Stimulated activated CD4-positive, alpha-beta T cell treated with anti-CD3 and anti-CD28 coated beads, Interleukin-4, amount 100 ng/mL, for 4 hours (primary cell): ENCODE data around the gene SLC19A1.

Source experiments
- DNase-seq, 2 experiments: peaks; one replicate each; pipeline ENCODE4 v3.0.0-alpha.2; 2020

Gene SLC19A1

DNA sequence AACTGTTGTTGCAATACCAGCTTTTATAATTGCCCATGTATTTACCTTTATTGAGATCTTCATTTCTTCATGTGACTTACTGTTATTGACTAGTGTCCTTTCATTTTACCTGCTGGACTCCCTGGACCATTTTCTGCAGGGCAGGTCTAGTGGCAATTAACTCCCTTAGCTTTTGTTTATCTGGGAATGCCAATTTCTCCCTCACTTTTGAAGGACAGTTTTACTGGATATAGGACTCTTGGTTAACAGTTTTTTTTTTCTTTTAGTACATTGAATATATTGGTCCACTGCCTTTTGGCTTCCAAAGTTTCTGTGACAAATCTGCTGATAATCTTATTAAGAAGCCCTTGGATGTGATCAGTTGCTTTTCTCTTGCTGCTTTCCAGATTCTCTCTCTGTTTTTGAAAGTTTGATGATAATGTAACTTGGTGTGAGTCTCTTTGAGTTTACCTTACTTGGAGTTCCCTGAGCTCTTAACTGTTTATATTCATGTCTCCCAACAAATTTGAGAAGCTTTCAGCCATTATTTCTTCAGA lies 80.4 kb downstream of the SLC19A1 start:
- DNase-seq = no peak

GRCh38 chr21:45461369-45461750 lies 80.9 kb downstream of the SLC19A1 start:
- DNase-seq = no peak

DNA sequence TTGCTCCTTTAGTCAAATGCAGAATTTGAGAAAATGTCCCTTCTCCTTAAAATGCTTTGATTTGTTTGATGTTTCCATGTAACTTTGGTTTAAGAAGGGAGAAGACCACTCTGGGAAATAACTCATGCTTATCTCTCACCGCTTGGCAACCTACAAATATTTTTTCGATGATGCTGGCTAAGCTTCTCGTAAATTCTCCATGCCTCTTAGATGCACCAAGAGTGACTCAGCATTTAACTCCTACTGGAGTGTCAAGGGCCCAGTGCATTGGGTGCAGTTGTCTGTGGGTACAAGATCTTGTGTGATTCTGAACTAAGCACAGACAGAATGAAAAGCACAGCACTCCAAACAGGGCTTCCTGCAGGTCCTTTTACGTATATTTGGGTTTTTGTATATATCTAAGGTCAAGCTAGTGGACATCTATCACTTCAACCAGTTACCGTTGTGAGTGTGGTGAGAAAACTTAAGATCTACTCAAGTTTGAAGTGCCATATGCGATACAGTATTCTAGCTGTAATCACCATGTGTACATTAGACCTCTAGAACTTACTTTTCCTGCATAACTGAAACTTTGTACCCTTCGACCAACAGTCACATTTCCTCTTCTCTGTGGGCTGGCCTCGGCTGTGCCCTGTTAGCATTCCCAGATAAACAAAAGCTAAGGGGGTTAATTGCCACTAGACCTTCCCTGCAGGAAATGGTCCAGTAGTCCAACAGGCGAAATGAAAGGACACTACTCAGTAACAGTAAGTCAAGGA lies 81.5 kb downstream of the SLC19A1 start:
- DNase-seq = no peak

- no peak for DNase-seq
These were observed 82.2 kb downstream of the SLC19A1 start for GRCh38 chr21:45460011-45460565.

DNA sequence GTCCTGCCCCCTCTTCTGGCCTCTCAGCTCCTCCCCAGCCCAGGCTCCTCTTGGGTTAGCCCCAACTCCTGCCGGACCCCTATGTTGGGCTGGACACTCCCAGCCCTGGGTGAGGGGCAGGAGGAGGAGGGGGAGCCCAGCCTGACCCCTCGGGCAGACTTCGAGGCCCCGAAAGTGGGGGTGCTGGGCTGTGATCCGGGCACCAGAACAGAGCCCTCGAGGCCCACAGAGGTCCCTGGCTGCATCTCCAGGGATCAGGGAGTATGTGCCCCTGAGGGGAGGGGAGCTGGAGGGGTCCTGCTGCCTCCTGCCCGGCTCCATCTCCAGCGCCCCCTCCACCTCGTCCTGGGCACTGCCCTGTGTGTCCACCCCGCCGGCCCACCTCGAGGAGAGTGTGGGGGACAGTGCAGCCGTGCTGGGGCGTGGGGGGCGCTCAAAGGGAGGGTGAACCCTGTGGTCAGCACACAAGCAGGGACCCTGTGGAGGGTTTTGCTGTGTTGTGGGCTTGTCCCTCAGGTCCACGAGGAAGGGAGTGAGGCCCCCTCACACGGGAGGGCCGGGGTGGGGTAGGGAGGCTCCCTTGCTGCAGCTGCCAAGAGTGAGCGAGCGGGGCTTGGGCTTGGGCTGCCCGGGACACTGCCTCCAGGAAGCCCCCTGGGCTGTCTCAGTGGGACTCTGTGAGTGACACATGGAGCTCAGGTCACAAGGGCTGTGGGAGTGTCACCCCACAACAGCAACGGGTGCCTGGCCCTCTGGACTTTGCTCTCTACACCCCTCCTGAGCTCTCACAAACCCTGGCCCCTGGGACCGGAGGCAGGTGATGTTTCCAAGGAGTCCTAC lies 82.8 kb downstream of the SLC19A1 start:
- no peak for DNase-seq

- DNase-seq = no peak
These were observed 83.7 kb downstream of the SLC19A1 start for GRCh38 chr21:45458281-45459170.

DNA sequence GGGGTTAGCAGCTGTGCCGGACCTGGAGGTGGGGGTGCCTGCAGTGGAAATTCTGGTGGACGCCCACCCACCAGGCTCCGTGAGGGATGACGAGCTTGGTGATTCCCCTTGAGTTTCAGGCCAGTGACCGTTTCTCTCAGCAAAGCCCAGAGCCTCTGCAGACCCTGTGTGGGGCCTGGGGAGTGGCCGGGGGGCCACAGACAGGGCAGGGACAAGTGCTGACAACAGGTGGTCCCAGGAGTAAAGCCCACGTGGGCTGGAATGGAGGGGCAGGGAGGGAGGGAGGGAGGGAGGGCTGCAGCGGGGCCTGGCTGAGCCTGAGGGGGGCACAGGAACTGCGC lies 84.4 kb downstream of the SLC19A1 start:
- no peak for DNase-seq

- no peak for DNase-seq
These were observed 84.9 kb downstream of the SLC19A1 start for GRCh38 chr21:45457161-45457831.

- DNase-seq = no peak
These were observed 85.6 kb downstream of the SLC19A1 start for GRCh38 chr21:45456584-45457160.

GRCh38 chr21:45455674-45456583 lies 86.3 kb downstream of the SLC19A1 start:
- DNase-seq = no peak

DNA sequence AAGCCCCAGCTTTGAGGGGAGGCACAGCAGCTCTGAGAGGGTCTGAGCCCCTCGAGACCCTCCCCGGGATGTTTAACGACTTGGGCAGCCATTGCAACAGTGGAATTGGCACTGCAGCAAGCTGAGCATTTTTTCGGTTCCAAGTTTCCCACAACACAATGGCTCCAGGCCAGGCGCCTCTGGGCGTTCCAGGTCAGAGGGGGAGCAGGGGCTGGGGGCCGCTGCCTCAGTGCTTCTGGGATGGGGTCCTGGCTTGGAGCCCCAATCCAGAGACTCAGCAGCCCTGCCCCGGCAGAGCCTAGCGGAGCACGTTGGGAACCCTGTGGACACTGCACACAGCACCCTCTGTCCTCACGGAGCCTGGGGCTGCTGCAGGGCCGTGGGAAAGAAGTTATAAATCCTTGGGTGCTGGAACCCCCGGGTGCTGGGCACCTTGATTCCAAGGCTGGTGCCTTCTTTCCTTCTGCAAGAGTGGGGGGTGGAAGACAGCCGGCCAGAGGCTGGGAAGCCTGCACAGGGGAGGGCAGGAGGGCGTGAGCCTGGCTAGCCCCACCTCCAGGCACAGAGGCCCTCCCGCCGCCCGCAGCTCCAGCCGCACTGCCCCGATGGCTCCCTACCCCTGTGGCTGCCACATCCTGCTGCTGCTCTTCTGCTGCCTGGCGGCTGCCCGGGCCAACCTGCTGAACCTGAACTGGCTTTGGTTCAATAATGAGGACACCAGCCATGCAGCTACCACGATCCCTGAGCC lies 87.1 kb downstream of the SLC19A1 start:
- DNase-seq = no peak

- no peak for DNase-seq
These were observed 87.9 kb downstream of the SLC19A1 start for GRCh38 chr21:45454060-45454925.

GRCh38 chr21:45453308-45453950 lies 88.8 kb downstream of the SLC19A1 start:
- no peak for DNase-seq

DNA sequence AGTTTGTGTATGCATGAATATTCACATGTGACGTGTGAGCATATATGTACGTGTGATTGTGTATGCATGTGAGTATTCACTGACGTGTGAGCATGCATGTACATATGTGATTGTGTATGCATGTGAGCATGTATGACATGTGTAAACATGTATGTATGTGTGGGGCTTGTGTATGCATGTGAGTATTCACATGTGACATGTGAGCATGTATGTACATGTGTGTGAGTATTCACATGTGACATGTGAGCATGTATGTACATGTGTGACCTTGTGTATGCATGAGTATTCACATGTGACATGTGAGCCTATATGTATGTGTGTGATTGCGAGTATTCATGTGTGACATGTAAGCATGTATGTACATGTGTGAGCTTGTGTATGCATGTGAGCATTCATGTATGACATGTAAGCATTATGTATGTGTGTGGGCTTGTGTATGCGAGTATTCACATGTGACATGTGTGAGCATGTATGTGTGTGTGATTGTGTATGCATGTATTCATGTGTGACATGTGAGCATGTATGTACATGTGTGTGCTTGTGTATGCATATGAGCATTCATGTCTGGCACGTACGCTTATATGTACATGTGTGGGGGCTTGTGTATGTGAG lies 89.4 kb downstream of the SLC19A1 start:
- DNase-seq = no peak

- DNase-seq = no peak
These were observed 90.5 kb downstream of the SLC19A1 start for GRCh38 chr21:45451771-45452182.

- no peak for DNase-seq
These were observed 91.0 kb downstream of the SLC19A1 start for GRCh38 chr21:45451091-45451740.

DNA sequence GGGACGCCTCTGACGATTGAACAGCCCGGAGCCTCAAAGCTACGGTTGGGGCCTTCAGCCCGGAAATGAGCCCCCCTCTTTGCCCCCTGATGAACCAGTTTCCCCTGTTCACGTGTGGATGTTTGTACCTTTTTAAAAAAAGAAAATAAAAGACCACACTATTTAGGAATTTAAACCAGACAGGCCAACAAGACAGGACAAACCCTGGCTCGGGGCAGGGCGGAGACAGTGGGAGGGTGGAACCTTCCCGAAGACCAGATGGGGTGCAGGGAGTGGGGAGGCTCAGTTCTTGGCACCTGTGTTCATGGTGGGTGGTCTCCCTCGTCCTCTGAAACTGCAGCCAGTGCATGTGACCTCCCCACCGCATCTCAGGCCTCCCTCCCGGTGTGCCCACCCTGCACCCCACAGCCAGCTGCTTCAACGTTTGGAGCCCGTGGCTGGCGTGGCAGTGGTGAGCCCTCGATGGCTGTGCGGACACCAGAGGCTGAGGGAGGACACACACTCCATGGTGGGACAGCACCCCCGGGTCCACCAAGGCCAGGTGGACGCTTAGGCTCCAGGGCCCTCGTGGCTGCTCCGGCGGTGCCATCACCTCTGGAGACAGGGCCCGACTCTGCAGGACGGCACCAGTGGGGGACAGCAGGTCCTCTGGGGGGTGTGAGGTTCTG lies 91.7 kb downstream of the SLC19A1 start:
- no peak for DNase-seq
